HL-60 (cell line): Measurements from ENCODE around the gene HDAC1.

Experiments used
- DNase-seq, 2 experiments: peaks; one replicate each; pipeline ENCODE4 v3.0.0-alpha.2; 2010 to 2020; ENCODE audit warnings: low read depth in 1 of 2, low spot score in 1 of 2
- H3K27ac ChIP-seq: fragments of 250-450 bp; sonication (Bioruptor Pico); replicated peaks from 2 replicates; pipeline ENCODE4 v1.5.1; 2020; ENCODE audit warnings: mild to moderate bottlenecking, moderate library complexity
- H3K27me3 ChIP-seq: fragments of 250-450 bp; sonication (Bioruptor Pico); 2 replicates; pipeline ENCODE4 v1.5.1; 2021; ENCODE audit warnings: mild to moderate bottlenecking, moderate library complexity; ENCODE audit not compliant: insufficient read depth, poor library complexity, severe bottlenecking
- H3K4me3 ChIP-seq: replicated peaks from 2 replicates; pipeline ENCODE4 v1.5.1; 2011; ENCODE audit warnings: mild to moderate bottlenecking, control low read depth, low read length; ENCODE audit not compliant: insufficient read depth
- GABPA ChIP-seq: IDR thresholded peaks from 2 replicates; pipeline ENCODE4 v1.6.1; 2012; ENCODE audit warnings: low read depth
- POLR2AphosphoS5 ChIP-seq: IDR thresholded peaks from 2 replicates; pipeline ENCODE4 v1.6.1; 2012; ENCODE audit warnings: low read depth
- SPI1 ChIP-seq: IDR thresholded peaks from 2 replicates; pipeline ENCODE4 v1.6.1; 2012; ENCODE audit warnings: low read depth, mild to moderate bottlenecking, borderline replicate concordance
- TF ChIP-seq, protein P1 (sequence below): IDR thresholded peaks from one replicate; pipeline ENCODE4 v1.5.1; 2011; ENCODE audit warnings: low read length, control low read depth, inconsistent platforms; ENCODE audit not compliant: insufficient read depth
- TF ChIP-seq, protein P2 (sequence below): IDR thresholded peaks from 2 replicates; pipeline ENCODE4 v1.6.1; 2012; ENCODE audit warnings: low read depth; ENCODE audit not compliant: insufficient replicate concordance

Gene HDAC1

DNA sequence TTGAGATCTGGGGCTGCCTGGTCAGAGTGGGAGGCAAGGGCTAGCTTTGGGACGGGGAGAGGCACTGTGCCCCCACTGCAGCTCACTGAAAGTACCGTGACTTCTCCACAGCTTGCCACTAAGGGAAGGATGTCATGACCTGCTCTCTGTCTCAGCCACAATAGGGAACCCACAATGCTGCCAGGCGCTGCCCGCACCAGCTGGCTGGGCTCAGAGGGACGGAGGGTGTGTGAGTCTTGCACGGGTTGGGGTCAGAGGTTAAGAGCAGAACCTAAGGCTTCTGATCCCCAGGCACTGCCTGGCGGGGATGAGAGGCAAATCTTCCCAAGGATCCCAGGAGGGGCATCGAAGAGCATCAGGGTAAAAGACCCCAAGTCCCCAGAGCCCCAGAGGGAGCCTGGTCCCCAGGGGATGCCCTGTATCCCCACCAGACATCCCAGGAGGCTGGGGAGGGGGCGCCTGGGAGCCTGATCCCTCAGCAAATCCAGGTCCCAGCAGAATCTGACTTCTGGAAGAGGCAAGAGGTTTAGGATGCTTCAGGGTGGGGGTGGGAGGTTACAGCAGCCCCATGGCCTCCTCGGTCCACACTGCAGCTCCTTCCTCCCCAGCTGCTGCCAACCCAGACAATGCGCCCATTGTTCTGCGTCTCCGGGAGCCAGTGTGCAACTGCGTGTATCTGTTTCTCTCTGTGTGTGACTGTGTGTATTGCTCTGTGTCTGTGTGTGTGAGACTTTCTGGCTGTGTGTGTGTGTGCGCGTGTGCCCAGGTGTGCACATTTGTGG lies 46.2 kb downstream of the HDAC1 start:
- peak overlapping the region; percentile 58 for H3K27ac ChIP-seq
- TF ChIP-seq POLR2AphosphoS5 (peak; percentile 44; the same call in 1 of the 2 replicates), SPI1 (peak; percentile 55; the same call in 1 of the 2 replicates)
- TF ChIP-seq, protein P1, sequence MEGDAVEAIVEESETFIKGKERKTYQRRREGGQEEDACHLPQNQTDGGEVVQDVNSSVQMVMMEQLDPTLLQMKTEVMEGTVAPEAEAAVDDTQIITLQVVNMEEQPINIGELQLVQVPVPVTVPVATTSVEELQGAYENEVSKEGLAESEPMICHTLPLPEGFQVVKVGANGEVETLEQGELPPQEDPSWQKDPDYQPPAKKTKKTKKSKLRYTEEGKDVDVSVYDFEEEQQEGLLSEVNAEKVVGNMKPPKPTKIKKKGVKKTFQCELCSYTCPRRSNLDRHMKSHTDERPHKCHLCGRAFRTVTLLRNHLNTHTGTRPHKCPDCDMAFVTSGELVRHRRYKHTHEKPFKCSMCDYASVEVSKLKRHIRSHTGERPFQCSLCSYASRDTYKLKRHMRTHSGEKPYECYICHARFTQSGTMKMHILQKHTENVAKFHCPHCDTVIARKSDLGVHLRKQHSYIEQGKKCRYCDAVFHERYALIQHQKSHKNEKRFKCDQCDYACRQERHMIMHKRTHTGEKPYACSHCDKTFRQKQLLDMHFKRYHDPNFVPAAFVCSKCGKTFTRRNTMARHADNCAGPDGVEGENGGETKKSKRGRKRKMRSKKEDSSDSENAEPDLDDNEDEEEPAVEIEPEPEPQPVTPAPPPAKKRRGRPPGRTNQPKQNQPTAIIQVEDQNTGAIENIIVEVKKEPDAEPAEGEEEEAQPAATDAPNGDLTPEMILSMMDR: no peak
- H3K4me3 ChIP-seq: no peak overlapping the region
- no peaks in the 10 kb centered on the region for H3K27me3 ChIP-seq
- DNase-seq: peak; percentile 86 to 88

DNA sequence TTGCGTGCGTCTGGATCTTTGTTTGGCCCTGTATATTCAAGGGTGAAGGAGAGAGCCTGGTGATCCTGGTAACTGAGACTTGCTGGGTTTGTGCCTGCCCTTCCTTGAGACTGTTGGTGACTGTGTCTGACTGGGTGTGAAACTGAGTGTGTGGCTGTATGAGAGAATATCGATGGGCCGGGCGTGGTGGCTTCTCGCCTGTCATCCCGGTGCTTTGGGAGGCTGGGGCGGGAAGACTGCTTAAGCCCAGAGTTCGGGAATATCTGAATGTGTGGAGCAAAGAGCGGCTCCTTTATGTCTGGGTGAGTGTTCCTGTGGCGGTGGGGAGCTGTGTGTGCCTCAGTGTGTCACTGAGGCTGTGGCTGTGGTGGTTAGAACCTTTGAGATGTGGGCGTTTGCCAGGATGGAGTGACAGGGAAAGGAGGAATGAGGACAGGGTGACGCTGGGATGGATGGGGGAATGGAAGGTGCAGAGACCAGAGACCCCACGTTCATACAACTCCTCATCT lies 46.8 kb downstream of the HDAC1 start:
- no peak for DNase-seq
- H3K27ac ChIP-seq: peak overlapping the region; percentile 58; the same call in 1 of the 2 replicates
- no peak overlapping the region for H3K4me3 ChIP-seq
- H3K27me3 ChIP-seq: no peaks in the 10 kb centered on the region
- TF ChIP-seq, protein P2, sequence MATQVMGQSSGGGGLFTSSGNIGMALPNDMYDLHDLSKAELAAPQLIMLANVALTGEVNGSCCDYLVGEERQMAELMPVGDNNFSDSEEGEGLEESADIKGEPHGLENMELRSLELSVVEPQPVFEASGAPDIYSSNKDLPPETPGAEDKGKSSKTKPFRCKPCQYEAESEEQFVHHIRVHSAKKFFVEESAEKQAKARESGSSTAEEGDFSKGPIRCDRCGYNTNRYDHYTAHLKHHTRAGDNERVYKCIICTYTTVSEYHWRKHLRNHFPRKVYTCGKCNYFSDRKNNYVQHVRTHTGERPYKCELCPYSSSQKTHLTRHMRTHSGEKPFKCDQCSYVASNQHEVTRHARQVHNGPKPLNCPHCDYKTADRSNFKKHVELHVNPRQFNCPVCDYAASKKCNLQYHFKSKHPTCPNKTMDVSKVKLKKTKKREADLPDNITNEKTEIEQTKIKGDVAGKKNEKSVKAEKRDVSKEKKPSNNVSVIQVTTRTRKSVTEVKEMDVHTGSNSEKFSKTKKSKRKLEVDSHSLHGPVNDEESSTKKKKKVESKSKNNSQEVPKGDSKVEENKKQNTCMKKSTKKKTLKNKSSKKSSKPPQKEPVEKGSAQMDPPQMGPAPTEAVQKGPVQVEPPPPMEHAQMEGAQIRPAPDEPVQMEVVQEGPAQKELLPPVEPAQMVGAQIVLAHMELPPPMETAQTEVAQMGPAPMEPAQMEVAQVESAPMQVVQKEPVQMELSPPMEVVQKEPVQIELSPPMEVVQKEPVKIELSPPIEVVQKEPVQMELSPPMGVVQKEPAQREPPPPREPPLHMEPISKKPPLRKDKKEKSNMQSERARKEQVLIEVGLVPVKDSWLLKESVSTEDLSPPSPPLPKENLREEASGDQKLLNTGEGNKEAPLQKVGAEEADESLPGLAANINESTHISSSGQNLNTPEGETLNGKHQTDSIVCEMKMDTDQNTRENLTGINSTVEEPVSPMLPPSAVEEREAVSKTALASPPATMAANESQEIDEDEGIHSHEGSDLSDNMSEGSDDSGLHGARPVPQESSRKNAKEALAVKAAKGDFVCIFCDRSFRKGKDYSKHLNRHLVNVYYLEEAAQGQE: no peak
- no peak for TF ChIP-seq GABPA
- TF ChIP-seq, protein P1: no peak
- TF ChIP-seq POLR2AphosphoS5: no peak
- TF ChIP-seq SPI1: no peak

DNA sequence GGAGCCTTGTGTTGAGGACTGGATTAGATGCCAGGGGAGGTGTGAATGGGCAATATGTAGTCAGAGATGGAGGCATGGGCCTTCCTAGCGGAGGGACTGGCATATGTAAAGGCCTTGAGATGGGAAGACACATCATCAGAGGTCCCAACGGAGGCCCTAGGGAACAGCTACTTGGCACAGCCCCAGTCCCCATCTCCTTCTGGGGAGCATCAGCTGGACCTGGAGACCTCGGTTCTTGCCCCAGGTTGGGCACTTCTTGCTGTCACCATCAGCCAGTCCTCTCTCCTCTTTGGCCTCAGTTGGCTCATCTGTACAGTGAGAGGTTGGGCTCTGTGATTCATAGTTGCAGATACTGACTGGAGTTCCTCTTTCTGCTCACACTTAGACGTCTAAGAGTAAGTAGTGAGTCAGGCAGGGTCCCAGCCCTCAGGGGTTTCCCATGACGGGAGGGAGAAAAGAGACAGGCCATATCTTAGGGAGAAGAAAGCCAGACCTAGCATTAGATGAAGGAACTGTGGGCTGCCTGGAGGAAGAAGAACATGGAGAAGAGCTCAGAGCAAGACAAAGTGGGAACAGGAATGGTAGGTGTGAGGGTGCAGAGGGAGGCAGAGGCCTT lies 47.6 kb downstream of the HDAC1 start:
- Histone ChIP-seq H3K27ac (no peak overlapping the region), H3K4me3 (no peak overlapping the region), H3K27me3 (no peaks in the 10 kb centered on the region)
- TF ChIP-seq GABPA: no peak
- TF ChIP-seq, protein P2: no peak
- peak; percentile 94 for TF ChIP-seq SPI1
- TF ChIP-seq, protein P1: no peak
- no peak for TF ChIP-seq POLR2AphosphoS5
- peak; percentile 57 to 73 for DNase-seq
